ENCODE data around the gene S1PR4.
A peak's percentile ranks its signal among the peaks of the same experiment; 100 is the strongest.

Gene S1PR4

GRCh38 chr19:3178377-3178972 is at the start of gene S1PR4:
Gene S1PR4, plus strand, starts transcription at chr19:3178769. Its CDS starts 24 bp downstream, at chr19:3178793.
- peak; percentile 52 to 65 for ATAC-seq

DNA sequence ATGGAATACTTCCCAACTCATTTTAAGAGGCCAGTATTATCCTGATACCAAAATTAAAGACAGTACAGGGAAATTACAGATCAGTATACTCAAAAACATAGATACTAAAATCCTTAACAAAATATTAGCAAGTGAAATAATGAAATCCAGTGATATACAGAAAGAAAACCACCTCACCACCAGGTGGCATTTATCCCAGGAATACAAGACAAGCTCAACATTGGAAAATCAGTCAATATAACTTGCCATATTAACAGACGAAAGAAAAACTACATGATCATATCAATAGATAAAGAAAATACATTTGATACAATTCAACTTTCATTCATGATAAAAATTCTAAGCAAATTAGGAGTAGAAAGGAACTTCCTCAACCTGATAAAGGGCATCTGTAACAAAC is 49.5 kb upstream of the S1PR4 start:
- no peak for ATAC-seq

GRCh38 chr19:3131168-3131567 is 47.4 kb upstream of the S1PR4 start:
- no peak for ATAC-seq

DNA sequence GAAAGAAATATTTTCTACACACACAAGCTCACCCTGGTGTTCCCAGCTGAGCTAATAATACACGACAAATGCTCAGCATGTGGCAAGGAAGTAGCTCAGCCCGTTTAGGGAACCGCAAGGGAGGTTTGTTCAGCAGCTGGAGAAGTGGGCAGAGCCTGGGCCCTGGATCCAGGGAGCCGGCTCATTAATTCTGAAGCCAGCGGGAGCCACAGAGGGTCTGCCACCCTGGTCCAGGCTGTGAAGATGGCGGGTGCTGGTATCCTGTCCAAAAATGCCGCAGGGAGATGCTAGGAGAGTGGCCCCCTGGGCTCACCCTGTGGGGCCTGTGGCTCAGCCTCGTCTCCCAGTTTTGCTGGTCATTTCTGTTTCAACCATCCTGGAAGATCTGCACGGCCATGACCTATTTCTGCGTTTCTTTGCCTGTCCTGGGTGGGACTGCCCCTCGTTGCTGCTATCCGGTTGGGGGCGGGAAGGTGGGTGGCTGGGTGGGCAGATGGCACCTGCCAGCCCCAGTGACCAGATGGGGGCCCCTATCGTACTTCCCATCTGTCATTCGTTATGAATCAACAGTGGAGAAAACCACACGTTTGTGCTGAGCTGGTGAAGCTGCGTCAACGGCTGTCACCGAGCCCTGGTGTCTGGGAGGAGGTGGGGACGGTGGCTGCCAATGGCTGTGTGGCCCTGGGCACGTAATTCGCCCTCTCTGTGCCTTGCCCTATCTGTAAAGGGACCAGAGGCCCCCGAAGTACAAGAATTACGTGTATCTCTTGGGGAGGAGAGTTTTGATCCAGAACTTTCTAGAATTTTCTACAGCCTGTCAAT is 45.4 kb upstream of the S1PR4 start:
- peak; percentile 91 to 95 for ATAC-seq

DNA sequence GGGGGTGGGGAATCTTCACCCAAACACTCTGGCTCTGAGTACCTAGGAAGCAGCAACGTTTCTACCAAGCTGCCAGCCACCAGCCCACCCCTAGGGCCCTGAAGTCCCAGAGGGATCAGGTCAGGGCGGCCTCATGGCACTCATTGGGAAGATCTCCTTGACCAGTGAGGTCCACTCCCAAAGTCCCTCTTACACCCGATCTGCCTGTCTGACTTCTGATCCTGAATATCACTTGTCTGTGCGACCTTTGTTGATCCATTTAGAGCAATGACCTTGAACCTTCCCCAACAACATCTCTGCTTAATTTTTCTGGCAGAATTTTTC is 44.8 kb upstream of the S1PR4 start:
- ATAC-seq: no peak

DNA sequence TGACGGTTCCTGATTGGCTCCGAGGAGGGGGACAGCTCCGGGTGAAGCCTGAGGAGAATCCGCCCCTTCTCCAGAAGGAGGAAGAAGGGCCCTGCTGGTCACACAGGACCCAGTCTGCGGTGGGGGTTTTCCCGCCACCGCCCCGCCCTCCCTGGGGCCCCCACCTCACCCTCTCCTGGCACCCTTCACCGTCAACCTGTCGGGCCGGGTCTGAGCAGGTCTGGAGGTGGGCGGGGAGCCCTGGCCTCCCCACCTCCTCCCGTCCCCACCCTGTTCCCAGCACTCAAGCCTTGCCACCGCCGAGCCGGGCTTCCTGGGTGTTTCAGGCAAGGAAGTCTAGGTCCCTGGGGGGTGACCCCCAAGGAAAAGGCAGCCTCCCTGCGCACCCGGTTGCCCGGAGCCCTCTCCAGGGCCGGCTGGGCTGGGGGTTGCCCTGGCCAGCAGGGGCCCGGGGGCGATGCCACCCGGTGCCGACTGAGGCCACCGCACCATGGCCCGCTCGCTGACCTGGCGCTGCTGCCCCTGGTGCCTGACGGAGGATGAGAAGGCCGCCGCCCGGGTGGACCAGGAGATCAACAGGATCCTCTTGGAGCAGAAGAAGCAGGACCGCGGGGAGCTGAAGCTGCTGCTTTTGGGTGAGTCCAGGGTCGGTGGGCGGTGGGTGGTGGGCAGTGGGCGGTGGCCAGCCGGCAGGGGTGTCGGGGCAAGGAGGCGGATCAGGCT is 42.4 kb upstream of the S1PR4 start, which contains the start of gene GNA15:
TSS of gene GNA15 (plus strand) at position 73 of the 723 bp plus-strand sequence. CDS start at position 491, 418 bp downstream.
- peak; percentile 39 to 51 for ATAC-seq

DNA sequence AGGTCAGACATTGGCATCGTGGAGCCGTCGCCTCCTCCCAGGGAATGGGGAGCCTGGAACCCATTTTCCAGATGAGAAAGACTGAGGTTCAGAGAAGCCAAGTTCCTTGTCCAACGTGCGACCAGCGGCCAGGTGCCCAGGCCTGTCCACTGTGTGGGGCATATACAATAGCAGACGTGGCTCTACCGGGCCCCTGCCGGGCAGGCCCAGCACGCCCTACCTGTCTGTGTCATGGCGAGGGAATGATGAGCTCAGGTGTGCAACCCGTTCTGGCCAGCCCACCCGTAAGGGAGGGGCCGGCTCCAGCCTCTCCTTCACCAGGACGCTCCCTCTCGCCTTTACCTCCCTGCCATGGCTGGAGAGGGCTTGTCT is 41.9 kb upstream of the S1PR4 start:
- no peak for ATAC-seq

- ATAC-seq: no peak
Measured at GRCh38 chr19:3137119-3137518, 41.5 kb upstream of the S1PR4 start.

GRCh38 chr19:3138268-3138667 is 40.3 kb upstream of the S1PR4 start:
- ATAC-seq: no peak

DNA sequence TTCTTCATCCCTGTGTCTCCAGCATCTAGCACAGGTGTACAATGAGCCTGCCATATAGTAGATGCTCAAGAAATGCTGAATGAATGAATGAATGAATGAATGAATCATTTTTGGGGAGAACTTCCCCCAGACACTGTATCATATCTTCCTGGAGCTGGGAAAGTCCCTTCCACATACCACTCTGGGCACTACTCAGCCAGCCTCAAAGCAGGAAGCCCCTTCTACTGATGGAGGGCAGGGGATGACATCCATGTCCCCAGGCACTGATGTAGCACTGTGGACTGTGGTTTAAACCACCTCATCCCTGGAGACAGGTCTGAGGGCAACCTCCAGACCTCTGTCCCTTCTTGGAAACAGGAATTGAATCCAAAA is 37.9 kb upstream of the S1PR4 start:
- no peak for ATAC-seq

- ATAC-seq: peak; percentile 72 to 83
Measured at GRCh38 chr19:3142292-3142670, 36.3 kb upstream of the S1PR4 start.

DNA sequence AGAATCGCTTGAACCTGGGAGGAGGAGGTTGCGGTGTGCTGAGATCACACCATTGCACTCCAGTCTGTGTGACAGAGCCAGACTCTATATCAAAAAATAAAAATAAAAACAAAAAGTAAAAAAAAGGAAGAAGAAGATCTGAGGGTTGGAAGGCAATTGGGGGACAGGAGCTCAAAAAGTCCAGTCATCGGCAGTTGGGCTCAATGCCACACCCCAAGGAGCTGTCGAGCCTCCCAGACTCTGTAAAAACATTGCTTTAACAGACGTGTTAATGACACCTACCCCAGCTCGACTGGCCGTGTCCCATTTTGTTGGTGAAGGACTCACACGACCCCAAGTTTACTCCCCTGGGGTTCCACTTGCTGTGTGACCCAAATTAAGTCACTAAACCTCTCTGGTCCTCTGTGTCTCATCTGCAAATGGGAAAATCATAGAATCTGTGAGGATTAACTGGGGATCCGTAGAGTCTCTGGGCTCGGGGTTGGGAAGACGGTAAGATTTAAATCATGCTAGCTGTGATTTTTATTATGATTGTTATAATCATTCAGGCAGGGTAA is 35.7 kb upstream of the S1PR4 start:
- no peak for ATAC-seq

DNA sequence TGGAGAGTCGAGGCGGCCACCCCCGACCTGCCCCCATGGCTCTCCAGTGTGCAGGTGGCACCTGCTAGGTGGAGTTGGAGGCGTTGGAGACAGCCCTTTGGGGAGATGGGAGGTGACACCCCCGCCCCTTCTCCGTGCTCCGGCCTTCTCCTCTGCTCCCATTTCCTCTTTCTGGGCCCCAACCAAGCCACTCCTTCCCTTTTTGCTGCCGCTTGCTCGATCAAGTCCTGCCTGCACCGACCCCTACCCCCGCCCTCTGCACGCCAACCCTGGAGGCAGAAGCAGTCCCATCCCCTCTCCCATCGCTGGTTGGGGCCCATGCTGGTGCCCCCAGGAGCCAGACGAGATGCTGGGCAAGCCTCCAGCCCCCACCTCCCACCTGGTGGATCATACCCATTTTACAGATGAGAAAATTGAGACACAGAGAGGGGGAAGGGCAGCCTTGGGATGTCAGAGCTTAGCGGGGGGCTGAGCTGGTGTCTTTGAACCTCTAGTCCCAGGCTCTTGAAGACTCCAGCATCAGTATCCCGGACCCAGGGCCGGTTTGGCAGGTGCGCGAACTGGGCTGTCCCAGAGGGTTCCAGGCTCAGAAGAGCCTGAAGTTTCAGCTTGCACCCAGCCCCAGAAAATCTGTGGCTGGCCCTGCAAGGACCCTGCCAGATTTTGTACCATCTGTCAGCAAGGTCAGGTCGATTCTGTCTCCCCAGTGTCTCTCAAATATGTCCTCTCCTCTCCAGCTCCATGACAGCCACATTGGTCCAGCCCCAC is 32.5 kb upstream of the S1PR4 start:
- ATAC-seq: no peak

- peak; percentile 56 to 64 for ATAC-seq
Measured at GRCh38 chr19:3146677-3147100, 31.9 kb upstream of the S1PR4 start.

DNA sequence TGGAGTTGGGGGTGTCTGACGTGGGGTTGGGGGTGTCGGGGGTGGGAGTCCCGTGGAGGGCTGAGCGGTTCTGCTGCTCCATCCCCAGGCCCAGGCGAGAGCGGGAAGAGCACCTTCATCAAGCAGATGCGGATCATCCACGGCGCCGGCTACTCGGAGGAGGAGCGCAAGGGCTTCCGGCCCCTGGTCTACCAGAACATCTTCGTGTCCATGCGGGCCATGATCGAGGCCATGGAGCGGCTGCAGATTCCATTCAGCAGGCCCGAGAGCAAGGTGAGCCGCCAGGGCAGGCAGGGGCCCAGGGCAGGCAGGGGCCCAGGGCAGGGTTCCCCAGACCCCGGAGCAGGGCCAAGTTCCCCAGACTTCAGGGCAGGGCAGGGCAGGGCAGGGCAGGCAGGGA is 30.1 kb upstream of the S1PR4 start:
- ATAC-seq: no peak

DNA sequence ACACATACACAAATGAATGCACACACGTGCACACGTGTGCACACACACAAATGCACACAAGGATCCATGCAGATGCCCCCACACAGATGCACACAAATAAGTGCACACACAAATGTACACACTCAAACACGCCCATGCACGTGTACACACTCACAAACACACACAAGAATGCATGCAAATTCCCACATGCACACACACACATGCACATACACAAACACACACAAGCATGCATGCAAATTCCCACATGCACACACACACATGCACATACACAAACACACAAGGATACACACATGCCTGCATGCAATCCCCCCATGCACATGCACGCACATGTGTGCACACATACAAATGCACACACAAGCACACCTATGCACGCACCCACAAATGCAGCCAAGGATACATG is 29.5 kb upstream of the S1PR4 start:
- no peak for ATAC-seq

DNA sequence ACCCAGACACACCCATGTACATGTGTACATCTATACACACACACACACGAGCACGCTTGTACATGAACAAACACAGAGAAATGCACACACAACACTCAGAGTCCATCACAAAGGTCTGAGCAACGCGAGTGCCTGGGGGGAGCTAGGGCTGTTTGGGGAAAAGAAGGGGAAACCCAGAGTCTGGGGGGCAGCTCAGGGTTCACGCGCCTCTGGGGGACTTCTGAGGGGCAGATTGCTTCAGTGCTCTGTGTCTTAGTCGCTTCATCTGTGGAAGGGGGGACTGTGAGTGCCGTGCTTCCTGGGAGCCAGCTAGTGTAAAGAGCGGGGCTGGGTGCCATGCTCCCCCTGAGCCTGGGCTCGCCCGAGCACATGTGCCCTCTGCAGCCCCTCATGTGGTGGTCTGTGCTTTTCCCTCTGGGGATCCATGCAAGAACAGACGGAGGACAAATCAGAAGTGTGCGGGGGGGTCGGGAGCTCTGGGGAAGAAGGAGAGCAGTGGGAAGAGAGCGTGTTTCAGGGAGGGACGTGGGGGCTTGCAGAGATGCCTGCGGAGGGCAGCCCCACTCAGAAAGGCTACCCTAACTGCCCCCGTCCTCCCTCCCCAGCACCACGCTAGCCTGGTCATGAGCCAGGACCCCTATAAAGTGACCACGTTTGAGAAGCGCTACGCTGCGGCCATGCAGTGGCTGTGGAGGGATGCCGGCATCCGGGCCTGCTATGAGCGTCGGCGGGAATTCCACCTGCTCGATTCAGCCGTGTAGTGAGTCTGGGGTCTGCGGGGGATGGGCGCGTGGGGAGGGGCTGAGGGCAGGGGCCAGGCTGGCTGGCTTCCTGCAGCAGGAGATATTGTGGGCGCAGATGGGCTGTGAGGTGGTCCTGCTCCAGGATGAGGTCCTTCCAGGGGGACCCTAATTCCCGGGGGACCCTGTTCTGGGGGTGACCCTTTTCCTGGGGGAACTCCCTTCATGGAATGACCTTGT is 28.8 kb upstream of the S1PR4 start:
- ATAC-seq: no peak

GRCh38 chr19:3150739-3151329 is 27.7 kb upstream of the S1PR4 start:
- no peak for ATAC-seq

GRCh38 chr19:3151563-3152418 is 26.8 kb upstream of the S1PR4 start:
- ATAC-seq: no peak

DNA sequence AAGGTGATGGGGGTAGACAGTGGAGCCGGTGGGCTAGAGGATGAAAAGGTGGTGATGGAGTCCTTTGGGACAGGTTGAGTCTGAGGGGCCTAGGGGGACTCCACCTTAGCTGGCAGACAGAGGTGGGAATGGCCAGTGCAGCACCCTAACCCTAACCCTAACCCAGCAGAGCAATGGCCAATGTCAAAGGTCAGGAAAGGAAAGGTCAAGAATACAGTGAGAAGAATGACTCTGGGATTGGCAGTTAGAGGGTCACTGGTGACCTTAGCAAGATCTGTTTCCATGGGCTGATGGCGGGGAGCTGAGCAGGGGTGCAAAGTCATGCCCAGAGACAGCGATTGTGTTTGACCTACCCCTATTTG is 26.2 kb upstream of the S1PR4 start:
- no peak for ATAC-seq

All from activated CD4-positive, CD25-positive, alpha-beta regulatory T cell treated with anti-CD3 and anti-CD28 coated beads, Interleukin-2, amount 50 U/mL, for 24 hours (primary cell).